ENCODE data around the gene THSD4. TPM values are rescaled to one million over a fixed set of nuclear protein-coding genes. Genes with fewer than 3 reads are reported as not detected.

The THSD4 gene
- total RNA-seq, 1 donor from 2014 or later: 2.5 TPM

GRCh38 chr15:71256934-71257664 lies 141.8 kb downstream of the THSD4 start:
- peaks cover 3% of the 10 kb centered on the region for H3K9me3 Mint-ChIP-seq (ENCODE audit: unreplicated experiment)
- no peaks in the 10 kb centered on the region for H3K36me3 Mint-ChIP-seq (ENCODE audit: low read depth, unreplicated experiment)
- H3K9me3 ChIP-seq (ENCODE audit: insufficient read depth, low read depth, low read length): no peaks in the 10 kb centered on the region
- no peaks in the 10 kb centered on the region for H3K27me3 ChIP-seq (ENCODE audit: insufficient read depth, low read length)
- H3K4me3 Mint-ChIP-seq (ENCODE audit: unreplicated experiment): no peak overlapping the region
- H3K9ac ChIP-seq (ENCODE audit: low read length): no peak overlapping the region
- H4K20me1 ChIP-seq (ENCODE audit: insufficient read depth, low read length): no peaks in the 10 kb centered on the region
- H3K27ac Mint-ChIP-seq (ENCODE audit: unreplicated experiment): no peak overlapping the region
- FAIRE-seq (no peak), DNase-seq (ENCODE audit: low read depth) (no peak)
- H3K4me1 Mint-ChIP-seq (ENCODE audit: low read depth, unreplicated experiment): peaks cover 2% of the 10 kb centered on the region
- TF ChIP-seq EZH2 (IDR thresholded peaks at IDR 0.05; ENCODE audit: insufficient read depth, low read length) (no peak), CTCF (IDR thresholded peaks at IDR 0.05; ENCODE audit: insufficient read depth, low read depth, low read length) (no peak)
- no peaks in the 10 kb centered on the region for H3K79me2 ChIP-seq (ENCODE audit: insufficient read depth, low read length)
- H3K4me1 ChIP-seq (ENCODE audit: insufficient read depth, low read length): no peaks in the 10 kb centered on the region
- peaks cover 3% of the 10 kb centered on the region for H3K36me3 ChIP-seq (ENCODE audit: insufficient read depth, low read length)
- no peak overlapping the region for H3K4me3 ChIP-seq (ENCODE audit: insufficient read depth, low read depth, low read length)
- no peak overlapping the region for H3K27ac ChIP-seq (ENCODE audit: low read depth, low read length)
- no peak overlapping the region for H3K4me2 ChIP-seq (ENCODE audit: low read length)
- no peak overlapping the region for H2AFZ ChIP-seq (ENCODE audit: low read depth, low read length)
- H3K27me3 Mint-ChIP-seq (ENCODE audit: low read depth, unreplicated experiment): peaks cover 7% of the 10 kb centered on the region

- peaks cover 2% of the 10 kb centered on the region for H3K36me3 Mint-ChIP-seq (ENCODE audit: low read depth, unreplicated experiment)
- DNase-seq (ENCODE audit: low read depth): no peak
- Histone ChIP-seq H3K79me2 (ENCODE audit: insufficient read depth, low read length) (no peaks in the 10 kb centered on the region), H3K9ac (ENCODE audit: low read length) (no peak overlapping the region), H3K9me3 (ENCODE audit: insufficient read depth, low read depth, low read length) (no peaks in the 10 kb centered on the region), H3K4me2 (ENCODE audit: low read length) (no peak overlapping the region), H3K27ac (ENCODE audit: low read depth, low read length) (no peak overlapping the region), H3K4me1 (ENCODE audit: insufficient read depth, low read length) (no peaks in the 10 kb centered on the region), H4K20me1 (ENCODE audit: insufficient read depth, low read length) (no peaks in the 10 kb centered on the region), H3K36me3 (ENCODE audit: insufficient read depth, low read length) (peaks cover 3% of the 10 kb centered on the region), H3K27me3 (ENCODE audit: insufficient read depth, low read length) (no peaks in the 10 kb centered on the region), H3K4me3 (ENCODE audit: insufficient read depth, low read depth, low read length) (no peak overlapping the region), H2AFZ (ENCODE audit: low read depth, low read length) (no peak overlapping the region)
- no peaks in the 10 kb centered on the region for H3K4me1 Mint-ChIP-seq (ENCODE audit: low read depth, unreplicated experiment)
- TF ChIP-seq EZH2 (IDR thresholded peaks at IDR 0.05; ENCODE audit: insufficient read depth, low read length) (no peak), CTCF (IDR thresholded peaks at IDR 0.05; ENCODE audit: insufficient read depth, low read depth, low read length) (no peak)
- H3K9me3 Mint-ChIP-seq (ENCODE audit: unreplicated experiment): peaks cover 7% of the 10 kb centered on the region
- H3K4me3 Mint-ChIP-seq (ENCODE audit: unreplicated experiment): no peak overlapping the region
- FAIRE-seq: no peak
- H3K27ac Mint-ChIP-seq (ENCODE audit: unreplicated experiment): no peak overlapping the region
- peaks cover 7% of the 10 kb centered on the region for H3K27me3 Mint-ChIP-seq (ENCODE audit: low read depth, unreplicated experiment)
These were observed 144.6 kb downstream of the THSD4 start for GRCh38 chr15:71259866-71260265.

- Histone ChIP-seq H3K9ac (ENCODE audit: low read length) (no peak overlapping the region), H4K20me1 (ENCODE audit: insufficient read depth, low read length) (no peaks in the 10 kb centered on the region), H3K27ac (ENCODE audit: low read depth, low read length) (no peak overlapping the region), H3K9me3 (ENCODE audit: insufficient read depth, low read depth, low read length) (no peaks in the 10 kb centered on the region), H3K4me1 (ENCODE audit: insufficient read depth, low read length) (no peaks in the 10 kb centered on the region), H3K4me3 (ENCODE audit: insufficient read depth, low read depth, low read length) (no peak overlapping the region), H3K79me2 (ENCODE audit: insufficient read depth, low read length) (no peaks in the 10 kb centered on the region), H2AFZ (ENCODE audit: low read depth, low read length) (no peak overlapping the region), H3K27me3 (ENCODE audit: insufficient read depth, low read length) (no peaks in the 10 kb centered on the region), H3K36me3 (ENCODE audit: insufficient read depth, low read length) (peaks cover 3% of the 10 kb centered on the region), H3K4me2 (ENCODE audit: low read length) (no peak overlapping the region)
- H3K9me3 Mint-ChIP-seq (ENCODE audit: unreplicated experiment): peaks cover 7% of the 10 kb centered on the region
- H3K27me3 Mint-ChIP-seq (ENCODE audit: low read depth, unreplicated experiment): peaks cover 7% of the 10 kb centered on the region
- H3K36me3 Mint-ChIP-seq (ENCODE audit: low read depth, unreplicated experiment): peaks cover 2% of the 10 kb centered on the region
- TF ChIP-seq CTCF (IDR thresholded peaks at IDR 0.05; ENCODE audit: insufficient read depth, low read depth, low read length): no peak
- no peak for TF ChIP-seq EZH2 (IDR thresholded peaks at IDR 0.05; ENCODE audit: insufficient read depth, low read length)
- H3K4me3 Mint-ChIP-seq (ENCODE audit: unreplicated experiment): no peak overlapping the region
- H3K27ac Mint-ChIP-seq (ENCODE audit: unreplicated experiment): no peak overlapping the region
- DNase-seq (ENCODE audit: low read depth) (no peak), FAIRE-seq (no peak)
- no peaks in the 10 kb centered on the region for H3K4me1 Mint-ChIP-seq (ENCODE audit: low read depth, unreplicated experiment)
These were observed 146.1 kb downstream of the THSD4 start for GRCh38 chr15:71261418-71261817.
